Activated effector memory CD4-positive, alpha-beta T cell treated with anti-CD3 and anti-CD28 coated beads, Interleukin-2, amount 50 U/mL, for 16 hours (primary cell): ENCODE results near the gene BATF.

Source experiments
- DNase-seq: peaks from one replicate; pipeline ENCODE4 v3.0.0-alpha.2; 2020

Gene BATF

GRCh38 chr14:75501080-75501479 is 21.2 kb upstream of the BATF start:
- DNase-seq = no peak

DNA sequence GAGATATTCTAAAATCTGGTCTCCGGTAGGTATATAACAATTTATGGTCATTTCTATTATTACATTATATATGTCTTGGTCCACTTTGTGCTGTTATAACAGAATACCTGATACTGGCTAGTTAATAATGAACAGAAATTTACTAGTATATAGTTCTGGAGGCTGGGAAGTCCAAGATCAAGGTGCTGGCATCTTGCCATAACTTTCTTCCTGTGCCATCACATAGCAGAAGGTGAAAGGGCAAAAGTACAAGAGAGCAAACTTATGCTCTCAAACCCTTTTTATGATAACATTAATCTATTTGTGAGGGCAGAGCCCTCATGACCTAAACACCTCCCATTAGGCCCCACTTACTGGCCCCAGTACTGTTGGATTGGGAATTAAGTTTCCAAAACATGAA is 17.9 kb upstream of the BATF start:
- DNase-seq = no peak

- DNase-seq = no peak
Measured at GRCh38 chr14:75506930-75507329, 15.3 kb upstream of the BATF start.

DNA sequence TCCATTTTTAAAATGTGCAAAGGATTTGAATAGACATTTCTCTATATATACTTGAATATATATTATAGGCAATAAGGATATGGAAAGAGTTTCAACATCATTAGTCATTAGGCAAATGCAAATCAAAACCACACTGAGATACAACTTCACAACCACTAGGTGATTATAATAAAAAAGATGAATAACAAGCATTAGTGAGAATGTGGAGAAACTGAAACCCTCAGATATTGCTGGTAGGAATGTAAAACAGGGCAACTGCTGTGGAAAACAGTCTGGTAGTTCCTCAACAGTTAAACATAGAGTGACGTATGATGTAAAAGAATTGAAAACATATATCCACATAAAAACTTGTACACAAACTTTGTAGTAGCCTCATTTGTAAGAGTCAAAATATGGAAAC is 11.7 kb upstream of the BATF start:
- DNase-seq = no peak

DNA sequence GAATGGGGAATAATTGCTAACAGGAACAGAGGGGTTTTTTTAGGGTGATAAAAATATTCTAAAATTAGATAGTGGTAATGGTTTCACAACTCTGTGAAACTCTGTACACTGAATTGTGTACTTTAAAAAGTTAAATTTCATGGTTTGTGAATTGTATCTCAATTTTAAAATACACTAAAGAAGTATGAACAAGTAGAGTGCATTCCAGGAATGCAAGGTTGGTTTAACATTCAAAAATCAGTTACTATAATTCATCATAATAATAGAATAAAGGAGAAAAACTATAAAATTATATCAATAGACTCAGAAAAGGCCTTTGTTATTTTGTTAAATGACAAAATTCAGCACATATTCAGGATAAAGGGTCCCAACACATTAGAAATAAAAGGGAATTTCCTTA is 11.1 kb upstream of the BATF start:
- DNase-seq = no peak

GRCh38 chr14:75513911-75514672 is 8.2 kb upstream of the BATF start:
- DNase-seq = peak; percentile 81

- peak; percentile 82 for DNase-seq
Measured at GRCh38 chr14:75514673-75515628, 7.3 kb upstream of the BATF start.

GRCh38 chr14:75515629-75515996 is 6.7 kb upstream of the BATF start:
- DNase-seq = no peak

- peak; percentile 74 for DNase-seq
Measured at GRCh38 chr14:75518625-75519024, 3.6 kb upstream of the BATF start.

GRCh38 chr14:75519394-75519793 is 2.9 kb upstream of the BATF start:
- no peak for DNase-seq

DNA sequence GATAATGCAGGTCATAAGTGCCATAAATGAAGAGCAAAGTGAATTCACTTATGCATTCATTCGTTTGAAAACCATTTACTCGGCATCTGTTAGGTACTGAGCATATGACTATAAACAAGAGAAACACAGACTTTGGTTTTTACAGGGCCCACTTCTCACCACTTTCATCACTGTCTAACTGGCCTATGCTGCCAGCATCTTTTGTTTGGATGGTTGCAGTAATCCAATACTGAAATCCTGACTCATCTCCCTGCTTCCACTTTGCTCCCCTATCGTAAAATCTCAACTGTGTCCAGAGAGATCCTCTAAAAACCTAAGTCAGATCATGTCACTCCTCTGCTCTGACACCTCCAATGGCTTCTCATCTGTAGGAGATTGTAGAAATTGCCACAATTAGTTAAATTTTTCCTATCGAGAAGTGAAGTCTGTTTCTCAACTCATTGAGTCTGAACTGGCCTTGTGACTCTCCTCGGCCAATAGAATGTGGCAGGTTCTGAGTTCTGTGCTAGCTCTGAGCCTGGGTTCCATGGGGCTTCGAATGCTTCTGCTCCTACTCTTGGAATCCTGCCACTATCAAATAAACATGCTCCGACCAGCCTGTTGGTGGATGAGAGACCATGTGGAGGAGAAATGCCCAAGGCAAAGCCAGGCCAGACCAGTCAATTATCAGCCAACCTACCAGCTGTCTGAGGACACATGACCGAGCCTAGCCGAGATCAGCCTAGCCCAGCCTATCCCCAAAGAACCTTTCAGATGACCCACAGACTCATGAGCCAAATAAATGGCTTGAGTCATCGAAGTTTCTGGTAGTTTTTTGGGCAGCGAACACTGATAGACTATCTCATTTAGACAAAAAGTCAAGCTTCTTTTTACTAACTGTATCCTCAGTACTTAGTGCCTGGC is 2.2 kb upstream of the BATF start:
- DNase-seq = no peak

GRCh38 chr14:75520852-75521251 is 1.4 kb upstream of the BATF start:
- no peak for DNase-seq

- DNase-seq = no peak
Measured at GRCh38 chr14:75521415-75522199, 662 bp upstream of the BATF start.

DNA sequence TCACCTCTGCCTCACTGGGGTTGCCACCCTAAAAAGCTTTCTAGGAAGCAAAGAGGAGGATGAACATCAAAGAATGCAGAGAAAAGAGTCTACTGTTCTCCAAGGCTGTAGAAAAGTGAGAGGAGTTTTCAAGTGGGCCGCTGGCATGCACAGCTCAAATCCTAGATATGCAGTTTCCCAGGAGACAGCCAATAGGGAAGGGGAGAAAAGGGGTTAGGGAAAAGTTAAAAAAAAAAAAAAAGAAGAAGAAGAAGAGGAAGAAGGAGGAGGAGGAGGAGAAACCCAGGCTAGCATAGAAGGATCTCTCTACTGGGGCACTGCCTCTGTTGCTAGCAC is 682 bp downstream of the BATF start:
- DNase-seq = no peak

DNA sequence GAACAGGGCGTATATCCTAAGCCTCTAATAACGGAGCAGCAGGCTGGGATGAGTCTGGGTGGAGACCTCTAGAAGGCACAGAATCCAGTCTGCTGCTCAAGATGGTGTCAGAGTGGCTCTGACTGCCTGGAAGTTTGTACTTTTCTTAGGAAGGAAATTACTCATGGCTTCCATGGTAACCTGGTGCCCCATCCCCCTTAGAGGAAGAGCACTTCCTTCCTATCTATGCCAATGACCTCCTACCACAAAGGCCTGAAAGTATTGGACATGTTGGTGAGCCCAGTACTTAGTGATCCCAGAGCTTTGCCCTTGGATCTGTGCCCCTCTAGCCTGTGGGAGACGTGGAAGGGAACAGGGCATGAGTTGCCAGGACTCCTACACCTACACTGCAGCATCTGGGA is 1.5 kb downstream of the BATF start:
- DNase-seq = peak; percentile 76

DNA sequence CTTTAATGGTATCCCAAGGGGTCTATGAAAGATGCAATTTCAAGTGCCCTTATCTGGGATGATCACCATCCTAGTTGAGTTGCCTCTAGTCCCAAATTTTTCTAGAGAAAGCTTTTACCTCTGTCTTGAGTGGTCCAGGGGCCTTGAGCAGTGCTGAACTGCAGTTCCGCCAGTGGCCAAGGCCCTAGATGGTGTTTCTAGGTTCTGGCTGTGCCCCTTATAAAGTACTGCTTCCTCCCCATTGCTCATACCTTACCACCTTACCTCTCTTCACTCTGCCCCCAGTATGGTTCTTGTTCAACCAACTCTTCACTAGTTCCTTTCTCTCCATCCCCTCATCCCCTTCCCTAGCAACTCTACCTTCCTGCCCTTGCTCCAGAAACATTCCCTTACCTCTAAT is 3.7 kb downstream of the BATF start:
- DNase-seq = no peak

GRCh38 chr14:75527449-75528163 is 5.3 kb downstream of the BATF start:
- DNase-seq = no peak

DNA sequence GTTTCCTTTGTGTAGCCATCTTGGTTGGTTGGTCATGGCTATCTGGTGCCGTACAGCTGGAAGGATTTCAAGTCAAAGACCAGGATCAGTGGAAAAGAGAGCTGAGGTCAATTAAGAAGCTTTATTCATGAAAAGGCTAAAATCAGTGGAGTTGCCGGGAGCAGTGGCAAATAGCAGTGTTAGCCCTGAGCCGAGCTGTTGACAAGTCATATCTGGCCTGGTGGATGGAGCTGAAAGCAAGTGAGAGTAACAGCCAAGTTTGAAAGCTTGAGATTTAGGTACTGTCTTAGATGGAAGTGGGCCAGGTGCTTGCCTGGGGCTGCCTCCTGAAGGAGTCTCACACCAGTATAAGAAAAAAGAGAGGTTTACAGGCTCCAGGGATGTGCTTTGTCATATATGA is 9.0 kb downstream of the BATF start:
- DNase-seq = no peak

GRCh38 chr14:75531660-75532317 is 9.5 kb downstream of the BATF start:
- DNase-seq = no peak

DNA sequence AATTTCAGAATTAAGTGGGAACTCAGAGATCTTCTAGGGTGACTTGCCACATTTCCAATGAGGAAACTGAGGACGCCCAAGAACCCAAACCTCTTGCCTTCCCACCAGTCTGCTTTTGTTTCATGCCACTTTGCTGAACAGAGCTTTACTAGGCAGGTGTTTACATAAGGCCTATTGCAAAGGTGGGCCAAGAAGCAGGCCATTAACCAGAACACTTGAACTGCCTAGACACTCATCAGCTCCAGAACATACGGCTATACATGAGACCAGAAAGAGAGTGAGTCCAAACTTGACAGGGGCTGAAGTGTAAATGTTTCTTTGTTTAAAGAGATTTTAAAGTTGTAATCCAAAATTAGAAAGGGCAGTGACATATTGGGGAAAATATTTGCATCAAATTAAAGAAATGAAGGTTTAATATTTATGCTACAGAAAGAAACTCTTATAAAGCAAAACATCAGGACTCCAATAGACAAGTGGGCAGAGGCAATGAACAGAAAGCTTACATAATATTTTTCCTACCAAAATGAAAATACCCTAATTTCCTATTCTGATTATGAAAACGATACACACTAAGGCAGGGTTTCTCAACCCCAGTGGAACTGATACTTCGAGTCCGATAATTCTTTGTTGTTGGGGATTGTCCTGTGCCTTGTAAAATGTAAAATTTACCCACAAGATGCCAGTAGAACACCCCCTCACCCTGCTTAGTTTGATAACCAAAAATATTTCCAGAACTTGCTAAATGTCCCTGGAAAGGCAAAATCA is 11.7 kb downstream of the BATF start:
- DNase-seq = no peak
